Hepatocyte (in vitro differentiated cells): ENCODE results near the gene INSIG1.

Source experiments
- CTCF ChIP-seq: fragments of 200-600 bp; sonication (generic); IDR thresholded peaks from 2 replicates; pipeline ENCODE4 v1.5.1; 2016; ENCODE audit warnings: antibody characterized with exemption, mild to moderate bottlenecking; ENCODE audit not compliant: poor library complexity
- EZH2 ChIP-seq: fragments of 200-600 bp; sonication (generic); IDR thresholded peaks from 2 replicates; pipeline ENCODE4 v1.6.1; 2016; ENCODE audit warnings: antibody characterized with exemption, mild to moderate bottlenecking, borderline replicate concordance
- EZH2phosphoT487 ChIP-seq: fragments of 200-600 bp; sonication (generic); IDR thresholded peaks from one replicate; pipeline ENCODE4 v1.6.1; 2018; ENCODE audit warnings: antibody characterized with exemption, mild to moderate bottlenecking, low read depth, moderate library complexity; ENCODE audit not compliant: unreplicated experiment, severe bottlenecking

- no peak for TF ChIP-seq CTCF
- no peak for TF ChIP-seq EZH2
- TF ChIP-seq EZH2phosphoT487, result no peak
Observed at GRCh38 chr7:155267436-155267835, 30.2 kb upstream of the INSIG1 start.
